Measurements from ENCODE around the gene GREB1. TPM values are rescaled to one million over a fixed set of nuclear protein-coding genes. Genes with fewer than 3 reads are reported as not detected.
A peak's percentile ranks its signal among the peaks of the same experiment; 100 is the strongest.

Gene GREB1
- 57.6 and 72.2 TPM in 2 replicates for total RNA-seq (2014; rRNA removed; shearing (Covaris generic))
- 73.8 and 91.7 TPM in 2 replicates for polyA plus RNA-seq (2015; cell fraction: cytosol; rRNA removed)
- 61.7 and 64.1 TPM in 2 replicates for polyA plus RNA-seq (2015; cell fraction: nucleus; rRNA removed)

- DNase-seq (ENCODE audit: low read depth, low spot score): no peak
- in situ Hi-C loops (cut with HindIII; ENCODE audit: low pct_unique_long_range_greater_than_20kb, low sequenced_read_pairs): no loop called here
Measured at GRCh38 chr2:11533278-11534070, at the start of gene GREB1. Gene GREB1 (plus strand): TSS chr2:11534045. CDS start chr2:11556615, 22,570 bp downstream.

- DNase-seq (ENCODE audit: low read depth, low spot score): no peak
- in situ Hi-C loops (cut with HindIII; ENCODE audit: low pct_unique_long_range_greater_than_20kb, low sequenced_read_pairs): no loop called here
Measured at GRCh38 chr2:11488809-11489208, 45.0 kb upstream of the GREB1 start.

- no peak for DNase-seq (ENCODE audit: low read depth, low spot score)
- in situ Hi-C loops (cut with HindIII; ENCODE audit: low pct_unique_long_range_greater_than_20kb, low sequenced_read_pairs): no loop called here
Measured at GRCh38 chr2:11490194-11490593, 43.7 kb upstream of the GREB1 start.

- in situ Hi-C loops (cut with HindIII; ENCODE audit: low pct_unique_long_range_greater_than_20kb, low sequenced_read_pairs): no loop called here
- DNase-seq (ENCODE audit: low read depth, low spot score): no peak
Measured at GRCh38 chr2:11491348-11491933, 42.4 kb upstream of the GREB1 start.

GRCh38 chr2:11492244-11492643 is 41.6 kb upstream of the GREB1 start:
- in situ Hi-C loops (cut with HindIII; ENCODE audit: low pct_unique_long_range_greater_than_20kb, low sequenced_read_pairs): no loop called here

GRCh38 chr2:11492720-11493119 is 41.1 kb upstream of the GREB1 start:
- DNase-seq (ENCODE audit: low read depth, low spot score): no peak
- in situ Hi-C loops (cut with HindIII; ENCODE audit: low pct_unique_long_range_greater_than_20kb, low sequenced_read_pairs): no loop called here

More at GRCh38 chr2:11492244-11492643, 41.6 kb upstream of the GREB1 start:
- no peak for DNase-seq (ENCODE audit: low read depth, low spot score)

- no peak for DNase-seq (ENCODE audit: low read depth, low spot score)
- in situ Hi-C loops (cut with HindIII; ENCODE audit: low pct_unique_long_range_greater_than_20kb, low sequenced_read_pairs): no loop called here
Measured at GRCh38 chr2:11493282-11493681, 40.6 kb upstream of the GREB1 start.

- in situ Hi-C loops (cut with HindIII; ENCODE audit: low pct_unique_long_range_greater_than_20kb, low sequenced_read_pairs): no loop called here
- no peak for DNase-seq (ENCODE audit: low read depth, low spot score)
Measured at GRCh38 chr2:11494310-11494709, 39.5 kb upstream of the GREB1 start.

- DNase-seq (ENCODE audit: low read depth, low spot score): no peak
- in situ Hi-C loops (cut with HindIII; ENCODE audit: low pct_unique_long_range_greater_than_20kb, low sequenced_read_pairs): no loop called here
Measured at GRCh38 chr2:11495844-11496681, 37.8 kb upstream of the GREB1 start.

- peak; percentile 70 for DNase-seq (ENCODE audit: low read depth, low spot score)
- in situ Hi-C loops (cut with HindIII; ENCODE audit: low pct_unique_long_range_greater_than_20kb, low sequenced_read_pairs): no loop called here
Measured at GRCh38 chr2:11498543-11499034, 35.3 kb upstream of the GREB1 start.

GRCh38 chr2:11499081-11499743 is 34.6 kb upstream of the GREB1 start:
- in situ Hi-C loops (cut with HindIII; ENCODE audit: low pct_unique_long_range_greater_than_20kb, low sequenced_read_pairs): no loop called here
- no peak for DNase-seq (ENCODE audit: low read depth, low spot score)

- in situ Hi-C loops (cut with HindIII; ENCODE audit: low pct_unique_long_range_greater_than_20kb, low sequenced_read_pairs): no loop called here
- no peak for DNase-seq (ENCODE audit: low read depth, low spot score)
Measured at GRCh38 chr2:11500702-11501303, 33.0 kb upstream of the GREB1 start.

GRCh38 chr2:11502740-11503292 is 31.0 kb upstream of the GREB1 start:
- DNase-seq (ENCODE audit: low read depth, low spot score): no peak
- in situ Hi-C loops (cut with HindIII; ENCODE audit: low pct_unique_long_range_greater_than_20kb, low sequenced_read_pairs): no loop called here

- in situ Hi-C loops (cut with HindIII; ENCODE audit: low pct_unique_long_range_greater_than_20kb, low sequenced_read_pairs): no loop called here
- no peak for DNase-seq (ENCODE audit: low read depth, low spot score)
Measured at GRCh38 chr2:11503354-11503927, 30.4 kb upstream of the GREB1 start.

- DNase-seq (ENCODE audit: low read depth, low spot score): no peak
- in situ Hi-C loops (cut with HindIII; ENCODE audit: low pct_unique_long_range_greater_than_20kb, low sequenced_read_pairs): no loop called here
Measured at GRCh38 chr2:11505652-11506610, 27.9 kb upstream of the GREB1 start.

- DNase-seq (ENCODE audit: low read depth, low spot score): no peak
- in situ Hi-C loops (cut with HindIII; ENCODE audit: low pct_unique_long_range_greater_than_20kb, low sequenced_read_pairs): no loop called here
Measured at GRCh38 chr2:11506611-11506969, 27.3 kb upstream of the GREB1 start.

Data from SK-MEL-5 (cell line).